Choroid plexus epithelial cell (primary cell): ENCODE measurements around the gene CDYL2.
A peak's percentile ranks its signal among the peaks of the same experiment; 100 is the strongest.

ENCODE experiments used
- DNase-seq: peaks from one replicate; pipeline ENCODE4 v3.0.0-alpha.2; 2010; ENCODE audit warnings: low read depth
- H3K4me3 ChIP-seq: 2 replicates; pipeline ENCODE4 v1.5.1; 2011; ENCODE audit warnings: low read depth, mild to moderate bottlenecking, control low read depth, low read length, moderate library complexity
- TF ChIP-seq, protein P1 (sequence below): conservative IDR thresholded peaks from 2 replicates; pipeline ENCODE4 v1.5.1; 2011; ENCODE audit warnings: low read depth, mild to moderate bottlenecking, control low read depth, inconsistent platforms, low read length, moderate library complexity

The CDYL2 gene

DNA sequence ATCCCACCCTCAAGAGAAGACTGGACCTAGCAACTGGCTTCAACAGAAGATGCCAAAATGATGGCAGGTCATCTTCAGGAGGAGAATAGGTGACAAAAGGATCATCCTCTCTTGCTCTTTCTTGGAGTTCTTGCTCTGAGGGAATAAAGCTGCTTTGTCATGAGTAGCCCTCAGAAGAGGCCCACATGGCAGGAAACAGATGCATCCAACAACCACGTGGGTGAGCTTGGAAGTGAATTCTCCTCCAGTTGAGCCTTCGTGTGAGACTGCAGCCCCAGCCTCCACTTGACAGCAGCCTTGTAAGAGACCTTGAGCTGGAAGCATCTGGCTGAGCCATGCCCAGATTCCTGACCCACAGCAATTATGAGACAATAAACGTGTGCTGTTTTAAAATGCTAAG is 176.1 kb downstream of the CDYL2 start:
- no peak overlapping the region for H3K4me3 ChIP-seq
- TF ChIP-seq, protein P1, sequence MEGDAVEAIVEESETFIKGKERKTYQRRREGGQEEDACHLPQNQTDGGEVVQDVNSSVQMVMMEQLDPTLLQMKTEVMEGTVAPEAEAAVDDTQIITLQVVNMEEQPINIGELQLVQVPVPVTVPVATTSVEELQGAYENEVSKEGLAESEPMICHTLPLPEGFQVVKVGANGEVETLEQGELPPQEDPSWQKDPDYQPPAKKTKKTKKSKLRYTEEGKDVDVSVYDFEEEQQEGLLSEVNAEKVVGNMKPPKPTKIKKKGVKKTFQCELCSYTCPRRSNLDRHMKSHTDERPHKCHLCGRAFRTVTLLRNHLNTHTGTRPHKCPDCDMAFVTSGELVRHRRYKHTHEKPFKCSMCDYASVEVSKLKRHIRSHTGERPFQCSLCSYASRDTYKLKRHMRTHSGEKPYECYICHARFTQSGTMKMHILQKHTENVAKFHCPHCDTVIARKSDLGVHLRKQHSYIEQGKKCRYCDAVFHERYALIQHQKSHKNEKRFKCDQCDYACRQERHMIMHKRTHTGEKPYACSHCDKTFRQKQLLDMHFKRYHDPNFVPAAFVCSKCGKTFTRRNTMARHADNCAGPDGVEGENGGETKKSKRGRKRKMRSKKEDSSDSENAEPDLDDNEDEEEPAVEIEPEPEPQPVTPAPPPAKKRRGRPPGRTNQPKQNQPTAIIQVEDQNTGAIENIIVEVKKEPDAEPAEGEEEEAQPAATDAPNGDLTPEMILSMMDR: no peak
- no peak for DNase-seq

DNA sequence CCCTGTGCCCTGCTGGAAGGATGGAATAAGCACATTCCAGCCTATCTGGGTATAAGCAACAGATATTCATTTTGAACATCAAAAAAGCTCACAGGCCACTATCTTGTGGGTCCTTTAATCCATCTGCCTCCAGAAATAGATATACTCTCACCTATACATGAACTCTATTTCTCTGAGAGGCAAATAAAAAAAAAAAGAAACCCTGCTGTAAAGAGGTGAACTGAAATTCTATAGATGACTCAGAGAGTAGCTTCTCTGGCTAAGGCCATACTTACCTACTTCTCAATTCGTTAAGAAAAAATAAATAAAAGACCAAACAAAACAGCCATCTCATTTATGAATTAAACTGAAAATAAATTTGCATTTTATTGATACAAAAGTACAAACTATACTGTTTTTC is 177.3 kb downstream of the CDYL2 start:
- TF ChIP-seq, protein P1: no peak
- no peak for DNase-seq

DNA sequence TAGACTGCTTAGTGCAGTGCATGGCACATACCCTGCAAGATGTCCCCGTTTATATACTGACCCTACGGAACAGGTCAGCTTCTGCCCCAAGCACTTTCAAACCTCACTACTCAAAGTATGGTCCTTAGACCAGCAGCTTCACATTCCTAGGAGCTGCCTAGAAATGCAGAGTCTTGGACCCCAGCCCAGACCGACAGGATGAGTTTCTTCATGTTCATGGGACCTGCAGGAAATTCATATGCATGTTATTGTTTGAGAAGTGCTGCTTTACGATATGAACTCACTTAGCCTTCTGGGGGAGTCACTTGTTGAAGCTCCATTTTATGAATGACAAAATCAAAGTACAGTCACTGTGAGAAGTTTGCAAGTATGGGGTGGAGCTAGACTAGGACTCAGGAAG is 181.0 kb downstream of the CDYL2 start:
- TF ChIP-seq, protein P1: no peak
- no peak overlapping the region for H3K4me3 ChIP-seq
- DNase-seq: peak; percentile 83

More for the DNA sequence above, 177.3 kb downstream of the CDYL2 start:
- H3K4me3 ChIP-seq: no peak overlapping the region

DNA sequence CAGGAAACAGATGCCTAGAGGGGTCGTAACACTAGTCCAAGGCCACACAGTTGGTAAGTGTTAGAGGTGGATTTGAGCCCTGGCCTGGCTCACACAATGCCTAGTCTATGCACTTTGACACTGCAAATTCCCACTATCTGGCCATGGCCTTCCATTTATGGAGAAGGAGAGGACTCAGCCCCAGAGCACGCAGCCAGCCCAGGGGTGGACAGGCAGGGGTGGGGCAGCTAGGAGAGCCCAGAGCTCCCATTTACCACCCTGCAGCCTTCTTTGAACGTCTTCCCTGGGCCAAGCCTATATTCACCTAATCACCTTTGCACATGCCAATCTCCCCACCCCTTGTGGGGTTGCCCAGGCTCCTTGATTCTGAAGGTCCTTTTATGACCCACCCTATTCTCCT is 182.4 kb downstream of the CDYL2 start:
- no peak overlapping the region for H3K4me3 ChIP-seq
- TF ChIP-seq, protein P1: no peak
- no peak for DNase-seq

DNA sequence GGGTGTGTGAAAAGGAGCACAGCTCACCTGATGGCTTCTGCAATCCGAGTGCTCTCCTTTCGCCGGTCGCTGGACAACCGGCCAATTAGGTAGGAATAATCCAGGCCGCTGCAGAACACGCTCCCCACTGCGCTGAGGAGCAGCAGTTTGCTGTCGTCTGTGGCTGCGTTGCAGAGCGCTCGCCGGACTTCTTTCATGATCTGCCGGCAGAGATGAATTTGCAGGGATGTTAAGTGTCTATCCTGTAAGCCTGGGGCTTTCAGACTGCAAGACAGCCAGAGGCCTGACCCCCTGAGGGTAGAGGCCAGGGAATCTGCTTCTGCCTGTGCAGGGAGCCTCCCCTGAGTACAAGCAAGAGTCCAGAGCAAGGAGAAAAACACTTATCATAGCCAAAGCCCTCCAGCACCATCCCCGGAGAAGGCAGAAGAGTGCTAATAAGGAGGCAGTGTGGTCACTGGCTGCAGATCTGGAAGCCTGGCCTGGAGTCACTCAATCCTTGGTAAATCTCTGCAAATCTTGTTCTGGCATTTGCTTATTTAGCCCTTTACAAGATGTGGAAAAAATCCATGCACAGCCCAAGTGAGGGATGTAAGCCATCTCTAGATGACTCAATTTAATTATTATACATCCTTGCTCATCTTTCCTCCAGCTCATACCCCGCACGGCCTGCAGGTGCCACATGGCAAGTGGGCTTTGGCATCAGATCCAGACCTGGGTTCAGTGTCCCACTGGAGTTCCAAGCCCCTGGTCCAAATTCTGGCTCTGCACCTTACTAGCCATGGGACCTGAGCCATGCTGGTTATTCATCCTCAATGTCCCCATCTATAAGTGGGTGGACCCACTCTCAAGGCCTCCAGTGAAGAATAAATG is 183.4 kb downstream of the CDYL2 start:
- TF ChIP-seq, protein P1: no peak

DNA sequence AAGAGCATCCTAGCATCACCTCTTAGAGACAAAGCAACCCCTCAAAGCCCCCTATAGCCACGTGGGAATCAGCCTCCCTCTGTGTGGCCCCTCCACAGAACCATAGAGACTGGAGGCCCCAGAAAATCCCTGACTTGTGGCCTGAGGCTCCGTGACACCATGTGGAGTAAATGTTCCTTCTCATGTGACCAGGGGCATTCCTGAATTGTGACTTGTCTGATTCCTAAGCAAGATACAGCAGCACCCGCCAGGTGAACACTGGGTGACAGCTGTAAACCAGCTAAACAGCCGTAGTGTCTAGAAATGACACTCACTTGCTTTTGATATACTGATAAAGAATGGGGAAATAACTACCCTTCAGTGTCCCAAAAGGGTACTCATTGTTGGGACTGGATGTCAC is 184.6 kb downstream of the CDYL2 start:
- no peak for DNase-seq
- TF ChIP-seq, protein P1: no peak
- no peak overlapping the region for H3K4me3 ChIP-seq

More for the DNA sequence above, 183.4 kb downstream of the CDYL2 start:
- H3K4me3 ChIP-seq: no peak overlapping the region
- DNase-seq: no peak
